ENCODE results near the gene SDHB.

The SDHB gene

GRCh38 chr1:17017435-17017834 lies 36.4 kb downstream of the SDHB start:
- no peak overlapping the region for H3K4me2 ChIP-seq
- H3K27ac ChIP-seq: no peak overlapping the region
- H3K4me3 ChIP-seq: no peak overlapping the region
- no peak for TF ChIP-seq Cebpa-rat (IDR thresholded peaks at IDR 0.05)
- H4K20me1 ChIP-seq: no peaks in the 10 kb centered on the region
- H3K9me3 ChIP-seq: no peaks in the 10 kb centered on the region
- H3K4me1 ChIP-seq: peaks cover 26% of the 10 kb centered on the region
- peaks cover 51% of the 10 kb centered on the region for H3K36me3 ChIP-seq
- no peak overlapping the region for H3K9ac ChIP-seq
- no peaks in the 10 kb centered on the region for H3K27me3 ChIP-seq

GRCh38 chr1:17016317-17016661 lies 37.5 kb downstream of the SDHB start:
- no peak overlapping the region for H3K9ac ChIP-seq
- no peaks in the 10 kb centered on the region for H3K27me3 ChIP-seq
- no peak for TF ChIP-seq Cebpa-rat (IDR thresholded peaks at IDR 0.05)

DNA sequence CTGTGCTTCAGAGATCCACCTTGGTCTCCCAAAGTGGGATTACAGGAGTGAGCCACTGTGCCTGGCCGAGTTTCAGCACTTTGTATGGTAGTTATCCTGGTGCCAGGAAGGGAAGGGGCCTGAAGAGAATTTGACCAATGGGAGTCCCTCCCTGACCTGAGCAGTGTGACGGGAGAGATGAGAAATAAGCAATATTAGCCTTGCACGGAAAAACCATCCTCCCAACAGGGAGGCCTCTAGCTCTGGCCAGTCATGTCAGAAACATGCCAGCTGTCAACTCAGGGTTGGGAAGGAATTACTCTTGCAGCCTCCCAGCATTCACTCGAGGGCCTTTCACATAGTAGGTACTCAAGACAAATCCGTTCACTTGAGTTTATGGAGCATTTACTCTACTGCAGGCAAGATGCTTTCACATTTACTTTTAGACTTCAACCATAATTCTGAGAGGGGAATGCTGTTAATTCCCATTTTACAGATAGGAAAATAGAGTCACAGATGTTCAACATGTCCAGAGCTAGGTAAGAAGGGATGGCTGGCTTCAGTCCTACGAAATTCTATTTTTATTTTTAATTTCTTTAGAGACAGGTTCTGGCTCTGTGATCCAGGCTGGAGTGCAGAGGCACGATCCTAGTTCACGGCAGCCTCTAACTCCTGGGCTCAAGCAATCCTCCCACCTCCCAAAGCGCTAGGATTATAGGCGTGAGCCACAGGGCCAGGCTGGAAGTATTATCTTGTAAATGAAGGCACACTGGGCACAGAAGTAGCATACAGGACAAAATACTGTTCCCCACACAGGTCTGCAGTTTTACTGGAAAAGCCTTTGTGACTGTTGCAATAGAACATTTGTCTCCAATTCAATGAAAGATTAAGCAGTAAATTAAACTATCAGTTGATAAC lies 38.9 kb downstream of the SDHB start:
- no peak for TF ChIP-seq Cebpa-rat (IDR thresholded peaks at IDR 0.05)
- Histone ChIP-seq H3K4me3 (no peak overlapping the region), H4K20me1 (peaks cover 15% of the 10 kb centered on the region), H3K9ac (0 out of 2 replicates have a peak overlapping the region, but pooled peaks have one; percentile 32), H3K36me3 (peaks cover 26% of the 10 kb centered on the region), H3K27ac (no peak overlapping the region), H3K9me3 (no peaks in the 10 kb centered on the region), H3K4me2 (peak overlapping the region; percentile 100), H3K4me1 (peaks cover 47% of the 10 kb centered on the region), H3K27me3 (no peaks in the 10 kb centered on the region)

More at GRCh38 chr1:17016317-17016661, 37.5 kb downstream of the SDHB start:
- no peaks in the 10 kb centered on the region for H3K9me3 ChIP-seq
- H3K4me1 ChIP-seq: peaks cover 33% of the 10 kb centered on the region
- no peak overlapping the region for H3K4me3 ChIP-seq
- no peak overlapping the region for H3K27ac ChIP-seq
- peaks cover 40% of the 10 kb centered on the region for H3K36me3 ChIP-seq
- peaks cover 1% of the 10 kb centered on the region for H4K20me1 ChIP-seq
- H3K4me2 ChIP-seq: no peak overlapping the region

DNA sequence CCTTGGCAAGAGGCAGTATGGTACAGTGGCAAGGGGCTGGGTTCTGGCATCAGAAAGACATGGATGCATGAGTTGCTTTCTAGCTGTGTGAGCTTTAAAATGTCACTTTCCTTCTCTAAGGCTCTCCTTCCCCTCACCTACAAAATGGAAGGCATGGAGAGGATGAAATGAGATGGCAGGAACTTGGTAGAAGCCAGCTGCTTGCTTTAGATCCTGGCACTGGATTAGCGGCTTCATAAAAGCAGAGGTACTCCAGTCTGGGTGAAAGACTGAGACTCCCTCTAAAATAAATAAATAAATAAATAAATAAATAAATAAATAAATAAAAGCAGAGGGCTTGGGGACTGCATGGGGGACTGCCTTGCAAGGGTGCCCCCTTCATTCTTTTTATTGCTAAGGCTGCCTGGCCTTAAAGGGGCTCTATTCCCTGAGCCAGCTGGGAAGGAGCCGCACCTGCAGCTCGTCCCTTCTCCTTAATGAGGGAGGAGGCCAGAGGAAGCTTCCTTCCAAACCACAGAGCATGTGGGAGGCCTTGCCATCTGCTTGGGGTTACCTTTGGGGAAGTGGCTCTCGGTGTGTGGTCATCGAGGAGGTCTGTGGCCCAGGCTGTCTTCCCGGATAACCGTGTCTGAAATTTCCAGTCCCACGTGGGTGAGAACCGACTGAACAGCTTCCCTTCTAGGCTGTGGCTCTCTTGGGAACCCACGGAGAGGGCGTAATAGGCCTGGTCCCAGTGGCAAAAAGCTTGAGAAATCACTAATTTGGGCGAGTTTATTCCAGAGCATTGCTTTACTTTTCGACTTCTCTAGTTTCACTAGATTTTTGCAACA lies 40.1 kb downstream of the SDHB start:
- Histone ChIP-seq H3K4me3 (no peak overlapping the region), H3K9me3 (no peaks in the 10 kb centered on the region), H3K27ac (peak overlapping the region; percentile 48; the same call in 1 of the 2 replicates), H4K20me1 (peaks cover 27% of the 10 kb centered on the region), H3K4me1 (peaks cover 59% of the 10 kb centered on the region), H3K27me3 (no peaks in the 10 kb centered on the region), H3K9ac (peak overlapping the region; percentile 32; the same call in 1 of the 2 replicates), H3K4me2 (peak overlapping the region; percentile 100), H3K36me3 (peaks cover 14% of the 10 kb centered on the region)
- no peak for TF ChIP-seq Cebpa-rat (IDR thresholded peaks at IDR 0.05)

DNA sequence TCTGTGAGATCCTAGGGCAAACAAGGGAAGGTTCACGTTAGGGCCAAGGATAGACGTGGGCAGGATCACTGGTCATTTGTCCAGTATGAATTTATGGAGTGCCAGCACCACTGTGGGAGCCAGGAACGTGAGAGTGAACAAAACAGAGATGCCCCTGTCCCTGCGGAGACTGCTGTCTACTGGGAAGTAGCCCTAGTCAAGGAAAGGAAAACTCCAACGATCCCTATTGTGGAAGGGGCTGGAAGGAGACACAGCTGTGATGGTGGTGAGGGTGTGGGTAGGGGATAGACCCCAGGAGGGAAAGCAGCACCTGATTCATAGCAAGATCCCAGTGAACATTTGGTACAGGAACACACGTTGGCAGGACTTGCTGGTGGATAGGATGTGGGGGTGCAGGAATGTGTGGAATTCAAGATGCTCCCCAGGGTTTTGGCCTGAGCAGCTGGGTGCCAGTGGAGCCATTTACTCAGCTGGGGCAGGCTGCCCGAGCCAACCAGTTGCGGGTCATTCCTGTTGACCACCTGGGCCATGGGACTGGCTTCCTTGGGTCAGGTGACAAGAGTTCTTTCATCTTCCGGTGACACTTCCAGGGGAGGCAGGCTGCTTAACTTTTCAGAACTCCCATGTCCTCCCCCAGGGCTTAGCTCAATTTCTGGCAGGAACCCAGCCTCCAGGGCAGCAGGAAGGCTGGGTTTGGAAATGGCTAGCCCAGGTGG lies 40.9 kb downstream of the SDHB start:
- peaks cover 34% of the 10 kb centered on the region for H4K20me1 ChIP-seq
- peak overlapping the region; percentile 100 for H3K4me2 ChIP-seq
- no peak overlapping the region for H3K4me3 ChIP-seq
- peaks cover 6% of the 10 kb centered on the region for H3K36me3 ChIP-seq
- H3K9me3 ChIP-seq: no peaks in the 10 kb centered on the region
- no peak overlapping the region for H3K9ac ChIP-seq
- H3K27me3 ChIP-seq: no peaks in the 10 kb centered on the region
- no peak overlapping the region for H3K27ac ChIP-seq
- H3K4me1 ChIP-seq: peaks cover 66% of the 10 kb centered on the region
- TF ChIP-seq Cebpa-rat (IDR thresholded peaks at IDR 0.05): no peak

GRCh38 chr1:17011439-17012307 lies 42.2 kb downstream of the SDHB start, which contains the start of gene ATP13A2:
TSS of gene ATP13A2 (minus strand) at chr1:17011928. CDS start at chr1:17011738, 190 bp downstream.
- Histone ChIP-seq H3K4me3 (peak within 1 kb of the TSS; percentile 93), H3K9me3 (no peaks in the 10 kb centered on the region), H4K20me1 (peaks cover 47% of the 10 kb centered on the region), H3K4me2 (peak within 1 kb of the TSS; percentile 100), H3K36me3 (no peaks in the 10 kb centered on the region), H3K4me1 (peaks cover 70% of the 10 kb centered on the region), H3K9ac (peak within 1 kb of the TSS; percentile 82), H3K27me3 (no peaks in the 10 kb centered on the region), H3K27ac (peak within 1 kb of the TSS; percentile 86)
- no peak for TF ChIP-seq Cebpa-rat (IDR thresholded peaks at IDR 0.05)

- H3K27me3 ChIP-seq: no peaks in the 10 kb centered on the region
- no peaks in the 10 kb centered on the region for H3K9me3 ChIP-seq
- H4K20me1 ChIP-seq: peaks cover 53% of the 10 kb centered on the region
- peaks cover 70% of the 10 kb centered on the region for H3K4me1 ChIP-seq
- H3K9ac ChIP-seq: peak overlapping the region; percentile 82
- peak overlapping the region; percentile 100 for H3K4me2 ChIP-seq
- TF ChIP-seq Cebpa-rat (IDR thresholded peaks at IDR 0.05): no peak
- H3K4me3 ChIP-seq: peak overlapping the region; percentile 93
- peak overlapping the region; percentile 86 for H3K27ac ChIP-seq
- H3K36me3 ChIP-seq: no peaks in the 10 kb centered on the region
Measured at GRCh38 chr1:17011092-17011438, 42.8 kb downstream of the SDHB start.

GRCh38 chr1:17009706-17010105 lies 44.1 kb downstream of the SDHB start:
- peaks cover 11% of the 10 kb centered on the region for H3K36me3 ChIP-seq
- no peaks in the 10 kb centered on the region for H3K27me3 ChIP-seq
- TF ChIP-seq Cebpa-rat (IDR thresholded peaks at IDR 0.05): no peak
- no peaks in the 10 kb centered on the region for H3K9me3 ChIP-seq
- H3K4me2 ChIP-seq: peak overlapping the region; percentile 100
- H3K27ac ChIP-seq: peak overlapping the region; percentile 55
- peaks cover 61% of the 10 kb centered on the region for H4K20me1 ChIP-seq
- no peak overlapping the region for H3K4me3 ChIP-seq
- H3K9ac ChIP-seq: no peak overlapping the region; the same call in 1 of the 2 replicates
- peaks cover 67% of the 10 kb centered on the region for H3K4me1 ChIP-seq

All from BLaER1 (cell line).